CD14-positive monocyte (primary cell): ENCODE measurements around the gene PTGR3. TPM values are rescaled to one million over a fixed set of nuclear protein-coding genes. Genes with fewer than 3 reads are reported as not detected.

Source experiments
- DNase-seq, 3 donors: peaks; one replicate each; pipeline ENCODE4 v3.0.0-alpha.2; 2011 to 2022
- H2AFZ ChIP-seq: 2 replicates; pipeline ENCODE4 v1.6.0; 2012; ENCODE audit warnings: mild to moderate bottlenecking, low read depth, low read length, inconsistent platforms; ENCODE audit not compliant: insufficient read depth, poor library complexity, severe bottlenecking
- H3K27ac ChIP-seq, 2 donors: 1 replicate in 1 of 2; 2 replicates in 1 of 2; pipeline ENCODE4 v1.5.1; 2012 to 2013; ENCODE audit warnings: low read length in 2 of 2, control low read depth in 1 of 2, inconsistent platforms in 1 of 2, low read depth in 1 of 2, mild to moderate bottlenecking in 1 of 2
- H3K27me3 ChIP-seq, 2 donors: one replicate each; pipeline versions ENCODE4 v1.6.0 to v1.6.1; 2011 to 2013; ENCODE audit warnings: low read length in 2 of 2; ENCODE audit not compliant: control insufficient read depth in 2 of 2, insufficient read depth in 2 of 2
- H3K36me3 ChIP-seq, 2 donors: replicated peaks in 1 of 2; 1 replicate in 1 of 2; 2 replicates in 1 of 2; pipeline versions ENCODE4 v1.5.1 to v1.6.1; 2012 to 2013; ENCODE audit warnings: low read length in 2 of 2, control low read depth in 1 of 2, inconsistent platforms in 1 of 2, mild to moderate bottlenecking in 1 of 2; ENCODE audit not compliant: insufficient read depth in 2 of 2, control insufficient read depth in 1 of 2
- H3K4me1 ChIP-seq, 2 donors: 1 replicate in 1 of 2; 2 replicates in 1 of 2; pipeline versions ENCODE4 v1.5.1 to v1.6.1; 2012 to 2013; ENCODE audit warnings: low read length in 2 of 2, control low read depth in 1 of 2, inconsistent platforms in 1 of 2, mild to moderate bottlenecking in 1 of 2, moderate library complexity in 1 of 2; ENCODE audit not compliant: insufficient read depth in 2 of 2, control insufficient read depth in 1 of 2
- H3K4me2 ChIP-seq: replicated peaks from 2 replicates; pipeline ENCODE3; 2012; ENCODE audit warnings: low read length, moderate library complexity, mild to moderate bottlenecking; ENCODE audit not compliant: poor library complexity, severe bottlenecking; ENCODE audit errors: extremely low read depth
- H3K4me3 ChIP-seq, 3 experiments: fragments of 200-600 bp in 1 of 3; sonication (generic) in 1 of 3; replicated peaks in 1 of 3; 1 replicate in 2 of 3; 2 replicates in 1 of 3; pipeline ENCODE4 v1.5.1; 2011 to 2013; ENCODE audit warnings: low read length in 3 of 3, mild to moderate bottlenecking in 3 of 3, control low read depth in 2 of 3, low read depth in 2 of 3, inconsistent platforms in 1 of 3, moderate library complexity in 1 of 3
- H3K79me2 ChIP-seq: 2 replicates; pipeline ENCODE4 v1.6.0; 2012; ENCODE audit warnings: mild to moderate bottlenecking, control low read depth, inconsistent platforms, low read length, moderate library complexity; ENCODE audit not compliant: insufficient read depth
- H3K9ac ChIP-seq: 2 replicates; pipeline ENCODE4 v1.6.0; 2017; ENCODE audit warnings: low read length, mild to moderate bottlenecking; ENCODE audit not compliant: insufficient read depth, poor library complexity, severe bottlenecking
- H3K9me3 ChIP-seq, 2 donors: replicated peaks in 1 of 2; 1 replicate in 1 of 2; 2 replicates in 1 of 2; pipeline versions ENCODE4 v1.5.1 to v1.6.1; 2012 to 2013; ENCODE audit warnings: low read length in 2 of 2, control low read depth in 1 of 2; ENCODE audit not compliant: control insufficient read depth in 1 of 2, insufficient read depth in 1 of 2
- H4K20me1 ChIP-seq: 2 replicates; pipeline ENCODE4 v1.6.0; 2012; ENCODE audit warnings: mild to moderate bottlenecking, low read length, control low read depth, moderate library complexity; ENCODE audit not compliant: insufficient read depth
- H3K27ac Mint-ChIP-seq, 7 donors: one replicate each; pipeline ENCODE4 v1.8.0; 2020; ENCODE audit warnings: mild to moderate bottlenecking in 7 of 7, mixed read lengths in 7 of 7, moderate library complexity in 6 of 7, inconsistent platforms in 2 of 7
- H3K27me3 Mint-ChIP-seq, 3 donors: one replicate each; pipeline ENCODE4 v1.8.0; 2021 to 2022; ENCODE audit warnings: low read depth in 3 of 3, mild to moderate bottlenecking in 3 of 3, mixed read lengths in 3 of 3, moderate library complexity in 3 of 3, inconsistent platforms in 1 of 3
- H3K36me3 Mint-ChIP-seq, 2 donors: one replicate each; pipeline ENCODE4 v1.8.0; 2020; ENCODE audit warnings: mixed read lengths in 2 of 2, inconsistent platforms in 1 of 2, mild to moderate bottlenecking in 1 of 2
- H3K4me1 Mint-ChIP-seq: one replicate; pipeline ENCODE4 v1.8.0; 2020; ENCODE audit warnings: mild to moderate bottlenecking, mixed read lengths
- H3K4me3 Mint-ChIP-seq, 2 donors: one replicate each; pipeline ENCODE4 v1.8.0; 2020; ENCODE audit warnings: mild to moderate bottlenecking in 2 of 2, mixed read lengths in 2 of 2, moderate library complexity in 1 of 2
- H3K9me3 Mint-ChIP-seq, 7 donors: one replicate each; pipeline ENCODE4 v1.8.0; 2020 to 2022; ENCODE audit warnings: mixed read lengths in 7 of 7, mild to moderate bottlenecking in 6 of 7, moderate library complexity in 6 of 7, inconsistent platforms in 2 of 7
- CTCF ChIP-seq: fragments of 200-600 bp; IDR thresholded peaks from one replicate; pipeline ENCODE4 v1.8.0; 2022; ENCODE audit warnings: antibody characterized with exemption, mild to moderate bottlenecking
- WGBS: methylation state at CpG from one replicate; pipeline ENCODE4 v1.1.5; 2013; ENCODE audit warnings: missing lambda C conversion rate; ENCODE audit not compliant: insufficient coverage; 5-methylcytosine and 5-hydroxymethylcytosine counted together
- intact Hi-C, 2 donors: fragments of 100-400 bp; cut with micrococcal nuclease; formaldehyde crosslinking; loops; one replicate each; pipeline versions ENCODE4 v1.15.0 to v1.15.1; 2023
- polyA plus RNA-seq, 3 donors: library from polyadenylated mRNA; depleted of rRNA in 1 of 3; unstranded in 2 of 3; stranded (reverse) in 1 of 3; fragments of 300-500 nt in 2 of 3; fragments of >200 nt in 1 of 3; fragmentation: Illumina TruSeq in 2 of 3; gene quantifications; 1 replicate in 2 of 3; 2 replicates in 1 of 3; pipeline ENCODE4 v1.2.3, GENCODE V29; 2012 to 2021

PTGR3 gene
- polyA plus RNA-seq, 3 donors, result 15.5 to 27.5 (median 23.6) TPM

- Mint-ChIP-seq H3K36me3 (peaks cover 42% of the 10 kb centered on the region in 2 donors), H3K4me3 (no peak overlapping the region), H3K4me1 (no peaks in the 10 kb centered on the region), H3K27me3 (no peaks in the 10 kb centered on the region), H3K9me3 (peaks cover 0 to 3% (median 0%) of the 10 kb centered on the region in 7 donors), H3K27ac (no peak overlapping the region)
- H3K36me3 ChIP-seq, result peaks cover 22 to 31% of the 10 kb centered on the region in 2 donors
- H3K4me2 ChIP-seq, result no peak overlapping the region
- no peak overlapping the region for H3K9ac ChIP-seq
- H3K4me1 ChIP-seq, result no peaks in the 10 kb centered on the region
- no peak overlapping the region for H2AFZ ChIP-seq
- TF ChIP-seq CTCF, result no peak
- no peak overlapping the region for H3K4me3 ChIP-seq
- WGBS, result 0% methylated on average over 1 of the region's 3 CpGs
- DNase-seq, result no peak
- peaks cover 10% of the 10 kb centered on the region for H3K79me2 ChIP-seq
- H3K27me3 ChIP-seq, result no peaks in the 10 kb centered on the region
- H3K9me3 ChIP-seq, result no peaks in the 10 kb centered on the region
- peaks cover 65% of the 10 kb centered on the region for H4K20me1 ChIP-seq
- no peak overlapping the region for H3K27ac ChIP-seq
- intact Hi-C loops, result no loop called here
Observed at GRCh38 chr18:75198036-75198435, 10.9 kb downstream of the PTGR3 start.

- Mint-ChIP-seq H3K27me3 (peaks cover 0 to 4% (median 3%) of the 10 kb centered on the region in 3 donors), H3K4me3 (no peak overlapping the region), H3K4me1 (no peaks in the 10 kb centered on the region), H3K27ac (no peak overlapping the region), H3K36me3 (peaks cover 2 to 10% of the 10 kb centered on the region in 2 donors), H3K9me3 (peaks cover 1 to 13% (median 4%) of the 10 kb centered on the region in 7 donors)
- no peaks in the 10 kb centered on the region for H3K27me3 ChIP-seq
- no peak overlapping the region for H3K9ac ChIP-seq
- intact Hi-C loops, result no loop called here
- peaks cover 15% of the 10 kb centered on the region for H4K20me1 ChIP-seq
- H3K4me2 ChIP-seq, result no peak overlapping the region
- H3K9me3 ChIP-seq, result peaks cover 4 to 9% of the 10 kb centered on the region in 2 donors
- H2AFZ ChIP-seq, result no peak overlapping the region
- DNase-seq, result no peak
- H3K36me3 ChIP-seq, result no peaks in the 10 kb centered on the region
- H3K4me3 ChIP-seq, result no peak overlapping the region
- no peak overlapping the region for H3K27ac ChIP-seq
- H3K4me1 ChIP-seq, result no peaks in the 10 kb centered on the region
- 80% methylated on average over 5 of the region's 7 CpGs for WGBS
- no peaks in the 10 kb centered on the region for H3K79me2 ChIP-seq
- TF ChIP-seq CTCF, result no peak
Observed at GRCh38 chr18:75192899-75193298, 16.0 kb downstream of the PTGR3 start.
